Suppressor macrophage treated with lipopolysaccharide for 4 hours (primary cell): Measurements from ENCODE around the gene MLH1.
"Not testable (repeated sequence)": the region's sequence is repeated elsewhere in the genome, so short reads cannot be mapped to it uniquely, and the experiment has no call there.

Experiments used
- DNase-seq: peaks from one replicate; pipeline ENCODE4 v3.0.0-alpha.2; 2020

The MLH1 gene

DNA sequence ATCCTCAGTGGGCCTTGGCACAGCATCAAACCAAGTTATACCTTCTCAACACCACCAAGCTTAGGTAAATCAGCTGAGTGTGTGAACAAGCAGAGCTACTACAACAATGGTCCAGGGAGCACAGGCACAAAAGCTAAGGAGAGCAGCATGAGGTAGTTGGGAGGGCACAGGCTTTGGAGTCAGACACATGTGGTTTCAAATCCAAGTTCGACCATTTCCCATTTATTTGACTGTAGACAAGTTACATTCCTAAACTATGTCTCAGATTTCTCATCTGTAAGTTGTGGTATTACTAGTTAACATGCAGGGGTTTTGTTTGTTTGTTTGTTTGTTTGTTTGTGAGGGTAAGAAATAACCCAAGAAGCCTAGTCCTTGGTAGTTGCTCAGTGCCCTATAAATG is 46.9 kb downstream of the MLH1 start:
- DNase-seq = no peak

DNA sequence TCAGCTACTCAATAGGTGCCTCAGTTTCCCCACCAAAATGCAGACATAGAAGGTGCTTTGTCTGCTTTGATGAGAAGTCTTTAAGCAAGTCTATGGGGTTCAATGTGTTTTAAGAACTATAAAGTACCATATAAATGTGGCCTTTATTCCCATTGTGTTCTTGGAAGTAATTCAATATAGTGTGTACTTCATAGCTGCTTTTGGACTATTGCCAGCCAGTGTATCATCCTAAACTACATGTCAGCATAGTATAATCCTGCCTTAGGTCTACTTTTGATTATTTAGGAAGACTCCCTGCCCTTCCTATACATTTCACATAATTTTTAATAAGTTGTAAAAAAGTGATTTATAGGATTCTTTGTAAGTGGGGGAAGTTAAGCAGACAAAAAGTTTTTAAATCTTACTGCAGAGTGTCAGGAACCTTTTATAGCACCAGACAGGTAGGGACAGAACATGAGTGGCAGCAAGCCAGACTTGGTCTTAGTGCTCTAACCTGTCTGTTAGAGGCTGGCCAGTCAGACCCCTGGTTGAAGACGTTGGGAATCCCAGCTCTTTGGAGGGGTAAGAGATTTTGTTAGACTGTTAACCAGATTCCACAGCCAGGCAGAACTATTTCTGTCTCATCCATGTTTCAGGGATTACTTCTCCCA is 48.4 kb downstream of the MLH1 start:
- no peak for DNase-seq

GRCh38 chr3:37042712-37043111 is 49.4 kb downstream of the MLH1 start:
- not testable (repeated sequence) for DNase-seq

DNA sequence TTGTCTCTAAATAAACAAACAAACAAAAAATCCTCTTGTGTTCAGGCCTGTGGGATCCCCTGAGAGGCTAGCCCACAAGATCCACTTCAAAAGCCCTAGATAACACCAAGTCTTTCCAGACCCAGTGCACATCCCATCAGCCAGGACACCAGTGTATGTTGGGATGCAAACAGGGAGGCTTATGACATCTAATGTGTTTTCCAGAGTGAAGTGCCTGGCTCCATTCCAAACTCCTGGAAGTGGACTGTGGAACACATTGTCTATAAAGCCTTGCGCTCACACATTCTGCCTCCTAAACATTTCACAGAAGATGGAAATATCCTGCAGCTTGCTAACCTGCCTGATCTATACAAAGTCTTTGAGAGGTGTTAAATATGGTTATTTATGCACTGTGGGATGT is 57.0 kb downstream of the MLH1 start:
- DNase-seq = no peak

DNA sequence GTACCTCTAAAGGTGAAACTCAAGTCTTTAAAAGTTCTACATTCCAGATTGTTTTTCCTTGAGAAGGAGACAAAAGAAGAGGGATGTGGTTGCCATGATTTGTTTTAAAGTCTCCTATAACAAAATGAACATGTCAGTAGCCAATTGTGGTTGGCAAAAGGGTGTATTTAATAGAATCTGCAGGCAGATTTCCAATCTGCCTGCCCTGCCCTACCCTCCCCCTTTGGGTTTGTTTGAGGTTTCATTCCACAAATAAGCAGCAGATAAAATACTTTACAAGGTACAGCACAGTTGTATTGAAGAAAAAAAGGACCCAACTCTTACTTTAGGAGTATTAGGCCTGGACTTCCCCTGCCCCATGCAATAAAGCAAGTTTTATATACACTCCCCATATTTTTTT is 59.5 kb downstream of the MLH1 start:
- no peak for DNase-seq

DNA sequence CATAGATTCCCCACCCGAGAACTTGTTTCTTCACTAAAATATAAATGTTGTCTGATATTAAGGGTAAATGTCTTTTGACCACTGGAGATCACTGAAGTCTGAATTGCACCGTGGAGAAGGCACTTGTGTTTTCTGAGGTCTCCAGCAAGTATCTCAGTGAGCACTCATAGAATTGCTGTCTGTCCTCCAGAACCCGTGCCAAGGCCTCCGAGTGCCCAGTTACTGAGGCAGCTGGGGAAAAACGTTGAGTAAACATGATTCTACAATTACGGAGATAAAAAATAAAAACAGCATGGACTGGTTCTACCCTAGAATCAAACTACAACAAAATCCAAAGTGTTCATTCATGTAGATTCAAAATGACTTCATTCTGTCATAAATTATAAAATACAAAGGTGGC is 60.0 kb downstream of the MLH1 start:
- DNase-seq = no peak

GRCh38 chr3:37053753-37054152 is 60.4 kb downstream of the MLH1 start:
- no peak for DNase-seq

GRCh38 chr3:37054370-37054769 is 61.1 kb downstream of the MLH1 start:
- DNase-seq = peak; percentile 47

DNA sequence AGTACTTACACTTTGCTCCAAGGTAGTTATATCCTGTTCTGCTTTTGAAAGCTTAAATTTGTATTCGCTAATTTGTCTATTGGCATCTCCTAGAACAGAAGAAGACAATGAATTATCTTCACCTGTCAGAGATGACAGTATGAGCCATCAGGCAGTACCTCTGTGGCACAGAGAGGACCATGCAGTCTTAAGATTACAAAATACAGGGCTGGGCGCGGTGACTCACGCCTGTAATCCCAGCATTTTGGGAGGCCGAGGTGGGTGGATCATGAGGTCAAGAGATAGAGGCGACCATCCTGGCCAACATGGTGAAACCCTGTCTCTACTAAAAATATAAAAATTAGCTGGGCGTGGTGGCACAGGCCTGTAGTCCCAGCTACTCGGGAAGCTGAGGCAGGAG is 61.8 kb downstream of the MLH1 start:
- DNase-seq = not testable (repeated sequence)

DNA sequence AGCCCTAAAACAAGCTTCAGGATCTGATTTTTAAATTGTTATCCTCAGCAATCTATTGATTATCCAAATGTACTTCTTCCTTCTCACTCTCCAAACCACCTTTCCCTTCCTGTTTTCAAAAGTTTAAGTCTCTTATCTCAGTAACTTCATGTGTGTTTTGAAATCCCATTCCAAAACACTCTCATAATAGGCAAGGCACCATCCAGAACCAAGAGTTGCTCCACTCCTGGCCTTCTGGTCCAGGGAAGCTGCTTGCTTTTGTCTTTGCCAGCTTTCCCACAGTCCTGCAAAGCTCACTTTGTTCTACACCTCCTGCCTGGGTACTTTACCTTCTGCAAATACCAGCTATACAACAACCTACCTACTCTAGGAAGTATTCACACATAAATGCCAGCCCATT is 63.5 kb downstream of the MLH1 start:
- no peak for DNase-seq

GRCh38 chr3:37058117-37058516 is 64.8 kb downstream of the MLH1 start:
- no peak for DNase-seq

GRCh38 chr3:37064747-37065146 is 71.4 kb downstream of the MLH1 start:
- no peak for DNase-seq

DNA sequence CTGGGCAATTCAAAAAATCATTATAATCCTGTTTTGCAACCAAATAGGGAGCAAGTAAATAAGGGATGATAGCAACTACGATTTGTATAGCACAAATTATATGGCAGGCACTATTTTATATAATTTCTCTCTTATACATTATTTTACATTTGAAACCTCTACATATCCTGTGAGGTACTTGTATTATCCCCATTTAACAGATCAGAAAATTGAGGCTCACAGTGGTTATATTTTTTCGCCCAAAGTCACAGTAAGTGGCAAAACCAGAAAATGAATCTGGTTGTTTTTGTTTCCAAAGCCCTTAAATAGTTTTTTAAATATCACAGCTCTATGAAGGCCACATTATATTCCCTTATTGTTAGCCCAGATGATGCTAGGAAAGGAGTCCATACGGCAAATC is 74.3 kb downstream of the MLH1 start:
- no peak for DNase-seq

DNA sequence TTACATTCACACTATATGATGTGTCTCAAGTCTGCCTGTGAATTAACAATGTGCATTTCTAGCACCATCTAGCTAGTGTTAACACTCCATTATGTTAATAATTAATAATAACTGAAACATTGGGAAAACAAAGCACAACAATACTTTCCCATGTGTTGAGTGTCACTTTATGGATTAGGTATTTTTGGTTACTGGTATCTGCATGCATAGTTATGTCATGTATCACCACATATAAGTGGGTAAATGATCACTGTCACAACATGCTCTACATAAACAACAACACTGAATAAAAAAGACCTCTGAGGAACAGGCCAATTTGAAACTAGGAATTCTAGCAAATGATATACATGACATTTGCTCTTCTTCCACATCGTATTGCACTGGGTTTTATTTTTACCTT is 74.7 kb downstream of the MLH1 start:
- no peak for DNase-seq

DNA sequence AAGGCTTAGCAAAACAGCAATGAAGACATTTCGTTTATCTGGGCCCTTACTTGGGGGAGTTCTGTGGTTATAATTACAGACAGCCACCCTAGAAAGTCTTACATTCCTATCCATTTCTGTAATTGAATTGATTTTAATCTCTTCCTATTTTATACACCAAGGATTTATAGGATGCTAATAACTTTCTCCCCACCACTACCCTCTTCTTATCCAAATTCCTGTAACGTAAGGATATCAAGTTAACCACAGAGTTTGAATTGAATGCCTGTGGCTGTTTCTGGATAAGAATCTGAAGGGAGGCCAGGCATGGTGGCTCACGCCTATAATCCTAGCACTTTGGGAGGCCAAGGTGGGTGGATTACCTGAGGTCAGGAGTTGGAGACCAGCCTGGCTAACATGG is 78.6 kb downstream of the MLH1 start:
- no peak for DNase-seq

DNA sequence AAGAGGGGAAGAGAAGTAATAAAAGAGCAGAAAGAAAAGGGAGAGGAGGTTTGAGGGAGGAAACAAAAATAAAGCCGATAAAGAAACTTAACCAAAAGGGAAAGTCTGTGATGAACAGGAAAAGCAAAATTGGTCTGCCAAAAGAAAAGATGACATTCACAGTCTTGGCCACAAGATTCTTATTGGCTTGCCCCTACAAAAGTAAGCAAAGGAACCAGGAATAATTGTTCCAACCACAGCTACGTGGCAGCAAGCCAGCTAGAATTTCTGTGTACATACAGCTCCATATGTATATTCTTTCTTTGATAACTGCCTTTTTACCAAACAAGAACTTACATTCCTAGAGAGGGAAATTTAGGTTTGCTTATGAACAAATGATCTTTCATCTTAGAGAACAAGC is 79.6 kb downstream of the MLH1 start:
- DNase-seq = no peak

- DNase-seq = no peak
Observed at GRCh38 chr3:37074178-37074577, 80.9 kb downstream of the MLH1 start.

DNA sequence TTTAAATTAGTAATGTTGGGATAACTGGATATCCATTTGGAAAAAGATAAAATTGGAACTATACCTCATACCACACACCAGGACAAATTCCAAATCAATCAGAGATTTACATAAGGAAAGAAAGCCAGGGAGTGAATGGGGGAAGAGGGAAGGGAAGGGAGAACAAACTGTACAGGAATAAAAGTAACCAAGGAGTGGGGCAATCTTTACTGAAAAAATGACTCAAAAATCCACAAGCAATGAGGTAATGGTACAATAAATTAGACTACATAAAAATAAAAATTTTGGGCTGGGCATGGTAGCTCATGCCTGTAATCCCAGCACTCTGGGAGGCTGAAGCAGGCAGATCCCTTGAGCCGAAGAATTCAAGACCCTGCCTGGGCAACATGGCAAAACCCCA is 82.6 kb downstream of the MLH1 start:
- no peak for DNase-seq

- DNase-seq = no peak
Observed at GRCh38 chr3:37082317-37082716, 89.0 kb downstream of the MLH1 start.

DNA sequence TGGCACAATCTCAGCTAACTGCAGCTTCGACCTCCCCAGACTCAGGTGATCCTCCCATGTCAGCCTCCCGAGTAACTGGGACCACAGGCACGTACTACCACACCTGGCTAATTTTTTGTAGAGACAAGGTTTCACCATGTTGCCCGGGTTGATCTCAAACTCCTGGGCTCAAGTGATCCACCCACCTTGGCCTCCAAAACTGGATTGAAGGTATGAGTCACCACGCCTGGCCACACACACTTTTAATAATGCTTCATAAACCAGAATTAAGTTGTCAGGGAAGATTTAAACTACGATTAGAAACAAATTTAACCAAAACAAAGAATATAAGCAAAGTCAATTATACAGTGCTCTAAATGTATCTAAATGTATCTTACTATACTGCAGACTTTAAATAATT is 93.6 kb downstream of the MLH1 start:
- DNase-seq = no peak

DNA sequence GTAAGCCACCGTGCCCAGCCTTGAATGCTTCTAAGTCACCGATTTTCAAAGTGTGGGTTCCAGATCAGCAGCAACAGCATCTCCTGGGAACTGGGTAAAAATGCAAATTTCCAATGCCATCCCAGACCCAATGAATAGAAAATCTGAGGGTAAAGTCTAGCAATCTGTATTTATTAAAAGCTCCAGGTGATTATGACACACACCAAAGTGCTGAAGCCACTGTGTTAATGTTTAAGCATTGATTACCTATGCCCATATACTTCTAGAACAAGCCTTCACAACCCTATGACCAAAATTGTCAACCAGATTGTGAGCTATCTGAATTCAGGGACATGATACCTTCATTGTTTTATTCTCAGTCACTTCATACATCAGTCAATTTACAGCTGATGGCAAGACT is 94.6 kb downstream of the MLH1 start:
- DNase-seq = no peak

- no peak for DNase-seq
Observed at GRCh38 chr3:37092484-37092883, 99.2 kb downstream of the MLH1 start.

- DNase-seq = no peak
Observed at GRCh38 chr3:37093481-37093880, 100.2 kb downstream of the MLH1 start.

DNA sequence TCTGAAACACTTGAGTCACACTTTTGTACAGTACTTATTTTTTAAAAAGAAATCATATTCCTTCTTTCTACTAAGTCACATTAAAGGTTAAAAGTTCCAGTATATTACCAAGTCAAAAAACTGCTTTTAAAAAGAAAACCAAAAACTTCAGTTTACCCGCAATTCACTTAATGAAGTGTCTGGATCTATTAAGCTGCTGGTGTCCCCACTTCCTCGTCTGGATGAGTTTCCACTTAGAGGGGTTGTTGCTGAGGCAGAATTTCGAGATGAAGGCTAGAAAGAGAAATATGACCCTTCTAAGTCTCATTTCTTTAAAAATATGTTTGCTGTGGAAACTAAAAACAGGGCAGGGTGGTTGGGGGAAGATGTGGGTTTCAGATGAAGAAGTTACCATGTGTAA is 101.3 kb downstream of the MLH1 start:
- no peak for DNase-seq

DNA sequence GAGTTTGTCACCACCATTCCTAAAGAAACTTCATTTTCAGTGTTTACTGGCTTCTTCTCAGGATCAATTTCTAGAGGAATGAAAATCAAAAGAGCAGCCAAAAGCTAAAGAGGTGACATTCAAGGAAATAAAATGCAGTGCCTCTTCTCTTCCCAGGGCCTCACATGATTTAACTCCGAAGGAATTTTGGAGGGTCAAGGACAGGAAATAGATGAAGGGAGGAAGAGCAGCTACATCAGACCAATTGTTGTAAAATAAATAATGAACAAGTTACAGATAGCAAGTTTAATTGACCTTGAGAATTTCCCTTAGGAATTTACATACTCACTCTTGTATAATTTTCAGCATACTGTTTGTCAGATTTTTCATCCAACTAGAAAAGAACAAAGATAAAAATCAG is 103.0 kb downstream of the MLH1 start:
- DNase-seq = no peak

DNA sequence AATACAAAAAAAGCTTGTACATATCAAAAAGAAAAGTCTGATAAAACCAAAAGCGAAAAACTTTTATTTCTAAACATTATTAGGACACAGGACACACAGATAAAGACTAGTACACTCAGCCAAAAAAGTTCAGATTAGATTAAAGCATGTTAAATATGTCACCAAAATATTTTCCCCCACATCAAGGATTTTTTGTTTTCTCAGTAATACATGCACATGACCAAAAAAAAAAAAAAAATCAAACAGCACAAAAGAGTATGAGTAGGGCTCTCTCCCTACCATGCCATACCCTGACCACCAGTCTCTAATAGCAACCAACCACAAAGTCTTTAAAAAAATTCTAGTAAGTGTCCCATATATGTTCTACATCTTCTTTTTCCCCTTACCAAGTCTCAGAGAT is 103.7 kb downstream of the MLH1 start:
- no peak for DNase-seq
